ENCODE data around the gene CDC42EP1.

- TF ChIP-seq CTCF (IDR thresholded peaks at IDR 0.05) (no peak), POLR2A (IDR thresholded peaks at IDR 0.05) (peak in 1 of 2 donors; percentile 44)
These were observed 14.4 kb upstream of the CDC42EP1 start for GRCh38 chr22:37545703-37546436.
